Skin epidermis (tissue), 12 donors: ENCODE data around the gene KLK5.
"Not testable (repeated sequence)": the region's sequence is repeated elsewhere in the genome, so short reads cannot be mapped to it uniquely, and the experiment has no call there.

Experiments
- H3K27ac ChIP-seq, 21 experiments: fragments of 200-600 bp; sonication (generic) in 11 of 21; one replicate each; pipeline ENCODE4 v1.5.0; 2020; ENCODE audit warnings: mild to moderate bottlenecking in 3 of 21, inconsistent platforms in 2 of 21, moderate library complexity in 2 of 21
- H3K4me3 ChIP-seq, 7 experiments: fragments of 200-600 bp; sonication (generic) in 2 of 7; one replicate each; pipeline ENCODE4 v1.5.0; 2020; ENCODE audit warnings: inconsistent platforms in 2 of 7, mild to moderate bottlenecking in 2 of 7, moderate library complexity in 1 of 7

The KLK5 gene

GRCh38 chr19:50972795-50973376 lies 20.0 kb upstream of the KLK5 start:
- Histone ChIP-seq H3K4me3 (no peak overlapping the region), H3K27ac (peak overlapping the region in 1 of 21 experiments; percentile 30)

GRCh38 chr19:50969810-50970209 lies 17.0 kb upstream of the KLK5 start:
- peak overlapping the region in 1 of 21 experiments; percentile 46 for H3K27ac ChIP-seq
- H3K4me3 ChIP-seq: not testable (repeated sequence)

DNA sequence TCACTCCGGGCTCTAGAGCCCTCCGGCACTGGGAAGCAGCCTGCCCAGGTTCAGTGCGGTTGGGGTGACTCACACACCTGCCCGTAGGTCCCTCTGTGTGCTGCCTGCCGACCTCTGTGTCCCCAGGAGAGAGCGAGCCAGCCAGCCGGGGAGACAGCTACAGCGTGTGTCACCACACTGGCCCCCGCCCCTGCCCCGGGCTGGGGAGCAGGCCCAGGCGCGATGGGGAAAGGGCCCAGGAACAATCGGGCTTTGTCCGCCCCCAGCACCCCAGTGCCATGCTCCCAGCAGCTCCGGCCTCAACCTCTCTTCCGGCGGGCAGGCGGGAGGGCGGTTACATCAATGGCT lies 16.5 kb upstream of the KLK5 start, which contains the start of gene KLK6:
Gene KLK6, minus strand, starts transcription at position 179 of the 348 bp plus-strand sequence. CDS start 1,487 bp downstream, outside the sequence.
- Histone ChIP-seq H3K4me3 (no peak within 1 kb of the TSS), H3K27ac (peak within 1 kb of the TSS in 4 of 21 experiments; percentile 14 to 57 (median 20))

- Histone ChIP-seq H3K4me3 (no peak overlapping the region), H3K27ac (peak overlapping the region in 4 of 21 experiments; percentile 14 to 57 (median 20))
Observed at GRCh38 chr19:50968716-50969412, 16.0 kb upstream of the KLK5 start.

DNA sequence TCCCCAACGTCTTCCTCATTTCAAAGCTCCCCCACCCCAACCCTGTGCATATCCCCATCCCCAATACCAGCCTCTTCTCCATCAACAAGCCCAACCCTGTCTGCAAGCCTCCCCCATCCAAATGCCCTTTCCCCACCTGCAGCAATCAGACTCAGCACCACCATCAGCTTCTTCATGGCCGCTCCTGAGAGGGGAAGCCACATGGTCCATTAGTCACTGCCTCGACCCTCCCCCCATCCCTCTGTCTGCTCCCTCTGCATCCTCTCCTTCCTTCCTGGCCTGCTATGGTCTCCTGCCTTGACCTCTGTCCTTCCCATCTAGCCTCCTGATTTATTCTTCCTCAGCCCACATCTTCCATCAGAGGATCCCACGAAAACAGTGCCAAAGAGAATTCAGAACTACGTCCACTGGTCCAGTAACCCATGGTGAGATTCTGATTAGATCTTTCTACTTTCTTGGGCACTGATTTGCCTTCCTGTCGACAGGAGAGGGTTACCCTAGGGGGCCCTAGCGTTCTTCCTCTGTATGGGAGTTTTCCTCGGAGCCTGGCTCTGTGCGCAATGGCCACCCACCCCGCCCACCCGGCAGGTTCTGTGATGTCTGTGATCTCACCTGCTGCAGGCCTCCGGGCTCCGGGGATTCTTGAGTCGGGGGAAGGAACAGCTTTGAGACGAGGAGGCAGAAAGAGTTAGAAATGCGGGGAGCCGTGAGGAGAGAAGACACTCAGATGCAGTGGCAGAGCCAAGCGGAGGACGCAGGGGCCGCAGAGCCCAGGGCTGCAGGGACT lies 15.3 kb upstream of the KLK5 start:
- H3K4me3 ChIP-seq: no peak overlapping the region
- peak overlapping the region in 2 of 21 experiments; percentile 24 to 57 for H3K27ac ChIP-seq

DNA sequence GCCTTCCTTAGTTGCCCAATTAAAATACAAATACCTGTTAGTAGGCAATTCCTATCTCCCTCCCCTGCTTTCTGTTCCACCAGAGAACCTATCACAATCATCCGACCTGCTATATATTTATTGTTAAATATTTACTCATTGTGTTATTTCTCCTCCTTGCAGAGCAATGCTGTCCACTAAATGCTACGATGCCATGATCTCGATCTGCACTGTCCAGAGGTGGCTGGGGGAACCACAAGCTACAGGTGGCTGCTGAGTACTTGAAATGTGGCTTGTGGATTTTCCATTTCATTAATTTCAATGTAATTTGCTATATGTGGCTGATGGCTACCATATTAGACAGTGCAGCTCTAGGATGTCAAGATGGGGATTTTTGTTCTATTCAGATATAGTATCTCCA lies 11.4 kb upstream of the KLK5 start:
- no peak overlapping the region for H3K4me3 ChIP-seq
- H3K27ac ChIP-seq: no peak overlapping the region

GRCh38 chr19:50963381-50963780 lies 10.5 kb upstream of the KLK5 start:
- no peak overlapping the region for H3K27ac ChIP-seq
- no peak overlapping the region for H3K4me3 ChIP-seq

DNA sequence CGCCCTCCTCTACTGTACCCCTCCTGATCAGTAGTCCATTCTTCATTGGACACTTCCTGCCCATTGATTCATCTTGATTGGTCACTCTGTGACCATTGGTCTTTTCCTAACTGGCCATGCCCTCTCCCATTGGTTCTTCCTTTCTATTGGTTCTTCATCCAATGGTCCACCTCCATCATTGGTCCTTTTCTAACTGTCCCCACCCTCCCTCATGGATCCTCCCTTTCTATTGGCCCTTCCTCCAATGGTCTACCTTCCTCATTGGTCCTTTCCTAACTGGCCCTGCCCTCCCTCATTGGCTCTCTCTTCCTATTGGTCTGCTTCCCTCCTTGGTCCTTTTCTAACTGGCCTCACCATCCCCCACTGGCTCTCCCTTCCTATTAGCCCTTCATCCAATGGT lies 9.4 kb upstream of the KLK5 start:
- H3K27ac ChIP-seq: no peak overlapping the region
- H3K4me3 ChIP-seq: no peak overlapping the region

DNA sequence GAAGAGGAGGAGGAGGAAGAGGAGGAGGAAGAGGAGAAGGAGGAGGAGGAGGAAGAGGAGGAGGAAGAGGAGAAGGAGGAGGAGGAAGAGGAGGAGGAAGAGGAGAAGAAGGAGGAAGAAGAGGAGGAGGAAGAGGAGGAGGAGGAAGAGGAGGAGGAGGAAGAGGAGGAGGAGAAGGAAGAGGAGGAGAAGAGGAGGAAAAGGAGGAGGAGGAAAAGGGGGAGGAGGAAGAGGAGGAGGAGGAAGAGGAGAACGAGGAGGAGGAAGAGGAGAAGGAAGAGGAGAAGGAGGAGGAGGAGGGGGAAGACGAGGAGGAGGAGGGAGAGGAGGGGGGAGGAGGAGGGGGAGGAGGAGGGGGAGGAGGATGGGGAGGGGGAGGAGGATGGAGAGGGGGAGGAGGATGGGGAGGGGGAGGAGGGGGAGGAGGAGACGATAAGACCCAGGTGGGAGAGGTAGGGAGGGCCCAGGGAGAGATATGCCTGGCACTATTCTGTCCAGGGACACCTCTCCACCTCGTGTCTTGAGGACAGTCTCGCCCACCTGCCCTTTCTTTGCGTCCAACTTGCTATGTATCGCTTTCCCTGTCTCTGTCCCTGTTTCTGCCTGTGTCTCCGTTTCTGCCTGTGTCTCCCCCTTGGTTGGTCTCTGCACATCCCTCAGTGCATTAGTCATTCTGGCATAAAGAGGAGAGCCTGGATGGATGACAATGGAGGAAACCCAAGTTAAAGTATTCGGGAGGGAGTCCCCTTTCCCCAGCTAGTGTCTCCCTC lies 7.1 kb upstream of the KLK5 start:
- H3K27ac ChIP-seq: no peak overlapping the region
- H3K4me3 ChIP-seq: no peak overlapping the region

- no peak overlapping the region for H3K27ac ChIP-seq
- H3K4me3 ChIP-seq: no peak overlapping the region
Observed at GRCh38 chr19:50957587-50957986, 4.7 kb upstream of the KLK5 start.

- Histone ChIP-seq H3K27ac (no peak overlapping the region), H3K4me3 (no peak overlapping the region)
Observed at GRCh38 chr19:50949861-50950260, 3.0 kb downstream of the KLK5 start.

- Histone ChIP-seq H3K4me3 (no peak overlapping the region), H3K27ac (no peak overlapping the region)
Observed at GRCh38 chr19:50947123-50947522, 5.7 kb downstream of the KLK5 start.

DNA sequence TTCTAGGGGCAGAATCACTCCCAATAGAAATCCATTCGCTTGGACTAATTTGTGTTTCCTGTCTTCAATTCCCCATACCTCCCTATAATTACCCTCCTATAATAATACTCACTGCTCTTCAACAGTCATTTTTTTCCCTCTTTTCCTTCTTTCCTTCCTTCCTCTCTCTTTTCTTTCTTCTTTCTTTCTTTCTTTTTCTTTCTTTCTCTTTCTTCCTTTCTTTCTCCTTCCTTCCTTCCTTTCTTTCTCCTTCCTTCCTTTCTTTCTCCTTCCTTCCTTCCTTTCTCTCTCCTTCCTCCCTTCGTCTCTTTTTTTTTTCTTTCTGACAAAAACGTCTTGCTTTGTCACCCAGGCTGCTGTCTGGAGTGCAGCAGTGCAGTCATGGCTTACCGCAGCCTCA lies 8.0 kb downstream of the KLK5 start:
- no peak overlapping the region for H3K4me3 ChIP-seq
- H3K27ac ChIP-seq: no peak overlapping the region

GRCh38 chr19:50943074-50943828 lies 9.6 kb downstream of the KLK5 start:
- Histone ChIP-seq H3K4me3 (no peak overlapping the region), H3K27ac (no peak overlapping the region)

- Histone ChIP-seq H3K27ac (no peak overlapping the region), H3K4me3 (no peak overlapping the region)
Observed at GRCh38 chr19:50939596-50939995, 13.2 kb downstream of the KLK5 start.

- H3K27ac ChIP-seq: peak overlapping the region in 11 of 21 experiments; percentile 14 to 74 (median 43)
- no peak overlapping the region for H3K4me3 ChIP-seq
Observed at GRCh38 chr19:50933640-50934039, 19.2 kb downstream of the KLK5 start.

- H3K27ac ChIP-seq: peak overlapping the region in 14 of 21 experiments; percentile 14 to 74 (median 45)
- H3K4me3 ChIP-seq: no peak overlapping the region
Observed at GRCh38 chr19:50932690-50933083, 20.2 kb downstream of the KLK5 start.

- peak overlapping the region in 14 of 21 experiments; percentile 14 to 74 (median 45) for H3K27ac ChIP-seq
Observed at GRCh38 chr19:50932018-50932689, 20.7 kb downstream of the KLK5 start.

GRCh38 chr19:50931023-50931422 lies 21.8 kb downstream of the KLK5 start:
- no peak overlapping the region for H3K4me3 ChIP-seq
- H3K27ac ChIP-seq: no peak overlapping the region

More at GRCh38 chr19:50932018-50932689, 20.7 kb downstream of the KLK5 start:
- H3K4me3 ChIP-seq: no peak overlapping the region
